NB4 (cell line): ENCODE measurements around the gene KLF14.

Experiments used
- DNase-seq: peaks from one replicate; pipeline ENCODE4 v3.0.0; 2010; ENCODE audit warnings: low read depth
- H3K4me3 ChIP-seq: one replicate; pipeline ENCODE4 v1.5.1; 2011; ENCODE audit warnings: mild to moderate bottlenecking, low read depth, low read length, moderate library complexity
- CTCF ChIP-seq: IDR thresholded peaks from one replicate; pipeline ENCODE4 v1.5.1; 2012; ENCODE audit warnings: low read depth, low read length
- MAX ChIP-seq: IDR thresholded peaks from 2 replicates; pipeline ENCODE4 v1.6.1; 2011; ENCODE audit warnings: low read depth, low read length
- MYC ChIP-seq: IDR thresholded peaks from 2 replicates; pipeline ENCODE4 v1.6.1; 2011; ENCODE audit warnings: low read depth, low read length
- POLR2A ChIP-seq: IDR thresholded peaks from 2 replicates; pipeline ENCODE4 v1.6.1; 2011; ENCODE audit warnings: mild to moderate bottlenecking; ENCODE audit not compliant: insufficient read length; ENCODE audit errors: extremely low read depth

Gene KLF14

GRCh38 chr7:130756316-130756715 is 22.3 kb upstream of the KLF14 start:
- H3K4me3 ChIP-seq, result no peak overlapping the region

GRCh38 chr7:130752424-130752823 is 18.4 kb upstream of the KLF14 start:
- no peak for DNase-seq
- H3K4me3 ChIP-seq, result no peak overlapping the region
- no peak for TF ChIP-seq MYC
- no peak for TF ChIP-seq MAX
- no peak for TF ChIP-seq CTCF
- no peak for TF ChIP-seq POLR2A

More at GRCh38 chr7:130756316-130756715, 22.3 kb upstream of the KLF14 start:
- no peak for DNase-seq
- TF ChIP-seq MAX (no peak), POLR2A (no peak), CTCF (no peak), MYC (no peak)

GRCh38 chr7:130750755-130751154 is 16.7 kb upstream of the KLF14 start:
- no peak for DNase-seq
- TF ChIP-seq CTCF, result no peak
- TF ChIP-seq POLR2A, result no peak
- TF ChIP-seq MAX, result no peak
- TF ChIP-seq MYC, result no peak
- H3K4me3 ChIP-seq, result no peak overlapping the region

GRCh38 chr7:130748531-130749389 is 14.8 kb upstream of the KLF14 start:
- TF ChIP-seq MYC (no peak), POLR2A (no peak), MAX (no peak), CTCF (no peak)
- no peak overlapping the region for H3K4me3 ChIP-seq
- DNase-seq, result no peak

GRCh38 chr7:130741331-130741995 is 7.5 kb upstream of the KLF14 start:
- H3K4me3 ChIP-seq, result no peak overlapping the region
- DNase-seq, result peak; percentile 39
- TF ChIP-seq POLR2A (no peak), MAX (no peak), CTCF (no peak), MYC (no peak)
